RWPE2 (cell line): ENCODE results near the gene KRT39.

Experiments
- ATAC-seq: fragments of 200-7000 bp; cut with Tn5 transposase; 3 replicates; pipeline ENCODE4 v1.9.1; 2021; ENCODE audit warnings: low read depth
- DNase-seq: peaks from one replicate; pipeline ENCODE4 v3.0.0-alpha.2; 2020; ENCODE audit warnings: low spot score
- H3K27ac ChIP-seq: fragments of 450-650 bp; 2 replicates; pipeline ENCODE4 v1.5.1; 2017; ENCODE audit warnings: mild to moderate bottlenecking; ENCODE audit not compliant: poor library complexity, severe bottlenecking
- H3K27me3 ChIP-seq: fragments of 250-450 bp; sonication (Bioruptor Pico); 2 replicates; pipeline ENCODE4 v1.5.1; 2021; ENCODE audit warnings: mild to moderate bottlenecking, moderate library complexity; ENCODE audit not compliant: insufficient read depth, poor library complexity, severe bottlenecking
- H3K36me3 ChIP-seq: fragments of 250-450 bp; sonication (Bioruptor Pico); 2 replicates; pipeline ENCODE4 v1.5.1; 2020; ENCODE audit warnings: low read depth, mild to moderate bottlenecking, moderate library complexity
- H3K4me1 ChIP-seq: fragments of 250-450 bp; sonication (Bioruptor Pico); 2 replicates; pipeline ENCODE4 v1.5.1; 2021; ENCODE audit warnings: mild to moderate bottlenecking, moderate library complexity; ENCODE audit not compliant: insufficient read depth, poor library complexity, severe bottlenecking
- H3K4me3 ChIP-seq: fragments of 250-450 bp; sonication (Bioruptor Pico); 2 replicates; pipeline ENCODE4 v1.5.1; 2021; ENCODE audit warnings: mild to moderate bottlenecking, moderate library complexity; ENCODE audit not compliant: severe bottlenecking
- H3K9me3 ChIP-seq: fragments of 250-450 bp; sonication (Bioruptor Pico); 2 replicates; pipeline ENCODE4 v1.5.1; 2021; ENCODE audit warnings: mild to moderate bottlenecking, moderate library complexity; ENCODE audit not compliant: severe bottlenecking
- CTCF ChIP-seq: fragments of 450-650 bp; IDR thresholded peaks from one replicate; pipeline ENCODE4 v1.5.1; 2017; ENCODE audit warnings: mild to moderate bottlenecking, moderate library complexity; ENCODE audit not compliant: poor library complexity, severe bottlenecking

The KRT39 gene

GRCh38 chr17:40978575-40979151 is 11.9 kb upstream of the KRT39 start:
- H3K36me3 ChIP-seq, result no peaks in the 10 kb centered on the region
- DNase-seq, result no peak
- no peak overlapping the region for H3K4me3 ChIP-seq
- no peaks in the 10 kb centered on the region for H3K9me3 ChIP-seq
- no peak for ATAC-seq
- H3K4me1 ChIP-seq, result no peaks in the 10 kb centered on the region
- no peaks in the 10 kb centered on the region for H3K27me3 ChIP-seq
- no peak for TF ChIP-seq CTCF
- H3K27ac ChIP-seq, result no peak overlapping the region

- H3K27me3 ChIP-seq, result no peaks in the 10 kb centered on the region
- H3K4me1 ChIP-seq, result no peaks in the 10 kb centered on the region
- H3K4me3 ChIP-seq, result no peak overlapping the region
- no peak for ATAC-seq
- H3K27ac ChIP-seq, result no peak overlapping the region
- H3K36me3 ChIP-seq, result no peaks in the 10 kb centered on the region
- no peaks in the 10 kb centered on the region for H3K9me3 ChIP-seq
- DNase-seq, result no peak
- no peak for TF ChIP-seq CTCF
These were observed 8.8 kb upstream of the KRT39 start for GRCh38 chr17:40975516-40975915.

- no peak for TF ChIP-seq CTCF
- H3K27me3 ChIP-seq, result no peaks in the 10 kb centered on the region
- no peak overlapping the region for H3K4me3 ChIP-seq
- ATAC-seq (no peak), DNase-seq (no peak)
- no peaks in the 10 kb centered on the region for H3K9me3 ChIP-seq
- H3K27ac ChIP-seq, result no peak overlapping the region
- no peaks in the 10 kb centered on the region for H3K4me1 ChIP-seq
- H3K36me3 ChIP-seq, result no peaks in the 10 kb centered on the region
These were observed 7.6 kb upstream of the KRT39 start for GRCh38 chr17:40974366-40974765.

- H3K9me3 ChIP-seq, result no peaks in the 10 kb centered on the region
- H3K27me3 ChIP-seq, result no peaks in the 10 kb centered on the region
- H3K4me1 ChIP-seq, result peaks cover 2% of the 10 kb centered on the region
- TF ChIP-seq CTCF, result no peak
- no peak overlapping the region for H3K4me3 ChIP-seq
- DNase-seq (no peak), ATAC-seq (no peak)
- no peak overlapping the region for H3K27ac ChIP-seq
- H3K36me3 ChIP-seq, result no peaks in the 10 kb centered on the region
These were observed 834 bp upstream of the KRT39 start for GRCh38 chr17:40967582-40967981.

DNA sequence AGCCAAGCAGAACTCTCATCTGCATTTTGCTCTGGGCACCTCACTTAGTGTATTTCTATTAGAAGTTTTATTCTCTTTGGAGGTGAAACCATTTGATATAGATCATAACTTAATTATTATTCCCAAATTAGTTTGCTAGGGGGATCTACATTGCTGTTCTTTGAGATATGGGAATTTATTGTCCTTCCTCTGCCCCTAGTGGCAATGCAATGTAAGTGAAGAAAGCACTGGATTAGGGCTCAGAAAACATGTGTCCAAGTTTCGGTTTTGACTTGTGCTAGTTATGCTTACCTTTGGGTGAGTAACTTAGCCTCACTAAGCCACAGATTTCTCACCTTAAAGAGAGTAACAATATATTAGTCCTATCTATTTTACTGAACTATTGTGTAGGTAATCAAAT is 2.9 kb downstream of the KRT39 start:
- H3K9me3 ChIP-seq, result no peaks in the 10 kb centered on the region
- H3K4me1 ChIP-seq, result peaks cover 5% of the 10 kb centered on the region
- H3K4me3 ChIP-seq, result no peak overlapping the region
- peak; percentile 64 for TF ChIP-seq CTCF
- DNase-seq (no peak), ATAC-seq (0 out of 3 replicates have a peak, but pooled peaks have one; percentile 40)
- no peaks in the 10 kb centered on the region for H3K27me3 ChIP-seq
- no peaks in the 10 kb centered on the region for H3K36me3 ChIP-seq
- H3K27ac ChIP-seq, result no peak overlapping the region
